ENCODE data around the gene KCNAB1.

- TF ChIP-seq CTCF (IDR thresholded peaks at IDR 0.05) (no peak), EZH2 (IDR thresholded peaks at IDR 0.05; ENCODE audit: borderline replicate concordance, insufficient read depth, low read depth, low read length, poor library complexity, severe bottlenecking) (no peak)
These were observed 239.0 kb downstream of the KCNAB1 start for GRCh38 chr3:156359368-156359767.

All from B cell (primary cell).